Right hindlimb (tissue), 1 donor: ENCODE results near the gene KCP.
"Not testable (repeated sequence)": the region's sequence is repeated elsewhere in the genome, so short reads cannot be mapped to it uniquely, and the experiment has no call there.

Source experiments
- DNase-seq: peaks from one replicate; pipeline ENCODE4 v3.0.0-alpha.2; 2018

KCP gene

DNA sequence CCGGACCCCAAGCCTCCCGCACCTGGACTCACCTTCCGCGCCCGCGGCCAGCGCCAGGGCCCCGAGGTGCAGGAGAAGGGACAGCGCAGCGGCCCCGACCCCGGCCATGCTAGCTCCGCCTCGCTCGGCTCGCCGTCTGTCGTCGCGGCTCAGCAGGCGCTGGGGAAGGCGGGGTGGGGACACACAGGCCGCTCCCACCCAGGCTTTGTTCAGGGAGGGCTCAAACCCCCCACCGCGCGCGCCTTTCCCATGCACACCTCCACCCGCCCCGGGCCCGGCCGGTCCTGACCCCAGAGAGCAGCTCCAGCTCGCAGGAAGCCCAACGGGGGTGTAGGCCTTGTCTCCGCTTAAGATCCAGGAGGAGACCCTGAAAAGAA, at the start of gene KCP:
TSS of gene KCP (minus strand) at position 141 of the 377 bp plus-strand sequence. CDS start at position 108, 33 bp downstream.
- DNase-seq = no peak

DNA sequence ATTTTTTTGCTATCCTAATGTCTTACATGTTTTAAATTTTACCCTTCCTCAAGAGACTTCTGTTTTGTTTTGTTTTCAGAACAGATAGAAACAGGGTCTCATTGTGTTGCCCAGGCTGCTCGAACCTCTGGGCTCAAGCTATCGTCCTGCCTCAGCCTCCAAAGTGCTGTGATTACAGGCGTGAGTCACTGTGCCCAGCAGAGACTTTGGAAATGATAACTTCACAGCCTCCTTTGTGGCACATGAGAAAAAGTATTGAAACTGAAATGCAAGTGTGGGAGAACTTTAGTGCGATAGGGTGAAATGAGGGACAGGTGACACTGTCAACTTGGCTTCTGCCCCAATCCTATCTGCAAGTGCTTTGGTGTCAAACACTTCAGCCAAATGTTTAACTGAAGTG, 48.8 kb upstream of the KCP start:
- no peak for DNase-seq

DNA sequence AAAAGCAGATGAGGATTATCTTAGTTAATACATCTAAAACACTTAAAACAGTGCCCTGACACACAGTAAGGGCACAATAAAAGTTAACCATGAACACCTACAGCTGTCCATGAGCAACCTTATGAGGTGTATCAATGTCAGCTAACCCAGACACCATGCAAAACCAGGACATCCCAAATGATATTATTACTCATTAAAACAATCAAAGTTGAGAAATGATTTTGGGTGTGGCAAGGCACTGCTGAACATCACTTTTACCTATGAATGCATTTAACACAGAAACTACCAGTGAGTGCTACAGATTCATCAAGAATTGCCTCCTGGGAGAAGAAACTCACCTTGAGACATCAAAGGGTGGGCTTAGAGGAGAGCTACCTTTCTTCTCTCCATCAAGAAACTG, 45.5 kb upstream of the KCP start:
- DNase-seq = no peak

DNA sequence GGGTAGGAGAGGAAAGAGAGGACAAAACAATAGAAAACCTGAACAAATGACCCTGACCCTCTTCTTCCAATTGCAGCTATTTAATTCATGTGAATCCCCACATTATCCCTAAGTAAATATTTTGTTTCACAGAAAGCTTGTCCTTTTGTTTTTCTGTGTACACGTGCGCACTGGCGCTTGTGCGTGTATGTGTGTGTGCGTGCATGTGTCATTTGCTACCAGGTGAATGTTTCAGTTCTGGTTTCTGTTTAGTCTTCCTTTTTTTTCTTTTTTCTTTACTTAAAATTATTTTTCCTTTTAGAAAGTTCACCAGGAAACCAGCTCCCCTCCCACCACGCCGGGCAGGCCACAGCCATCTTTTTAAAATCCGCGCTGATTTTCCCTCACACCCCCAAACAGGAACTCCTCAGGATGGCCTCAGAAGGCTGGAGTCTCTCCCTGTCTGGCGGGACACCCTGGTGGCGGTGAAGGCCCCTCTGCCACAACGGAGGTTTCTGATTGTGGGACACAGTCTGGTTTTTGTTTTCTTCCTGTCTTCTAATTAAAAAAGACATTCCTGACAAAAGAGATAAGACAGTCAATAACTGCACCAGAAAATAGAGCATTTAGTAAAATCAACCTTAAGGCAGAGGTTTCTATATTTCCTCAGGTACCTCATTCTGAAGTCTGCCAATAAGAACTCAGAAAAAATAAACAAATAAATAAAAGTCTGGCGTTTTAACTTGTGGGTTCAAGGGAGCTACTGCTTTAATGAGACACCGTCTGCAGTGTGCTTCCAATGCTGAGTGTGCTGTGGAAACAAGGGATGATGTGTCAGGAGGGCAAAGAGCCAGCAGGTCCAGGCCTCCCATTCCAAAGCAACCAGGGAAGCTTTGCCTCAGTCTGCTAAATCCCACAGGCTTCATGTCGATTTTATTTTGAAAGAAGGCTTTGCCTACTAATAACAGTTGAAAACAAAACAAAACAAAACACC, 44.6 kb upstream of the KCP start:
- peak; percentile 32 for DNase-seq

DNA sequence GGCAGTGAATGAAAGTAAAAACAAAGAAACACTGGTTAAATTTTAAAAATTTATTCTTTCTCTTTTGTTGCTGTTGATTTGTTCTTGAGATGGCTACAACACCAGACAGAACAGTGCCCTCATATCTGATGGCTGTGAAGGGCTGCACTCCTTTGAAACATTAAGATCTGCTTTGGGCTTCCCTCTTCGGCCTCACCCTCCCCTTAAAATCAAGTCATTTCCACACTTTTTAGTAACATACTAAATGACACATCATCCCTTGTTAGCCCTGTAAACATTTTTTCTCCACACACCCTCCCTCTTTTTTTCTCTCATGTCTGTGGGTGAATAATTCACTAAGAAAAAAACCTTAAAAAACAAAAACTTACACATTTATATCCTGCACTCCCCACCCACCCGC, 43.6 kb upstream of the KCP start:
- no peak for DNase-seq

DNA sequence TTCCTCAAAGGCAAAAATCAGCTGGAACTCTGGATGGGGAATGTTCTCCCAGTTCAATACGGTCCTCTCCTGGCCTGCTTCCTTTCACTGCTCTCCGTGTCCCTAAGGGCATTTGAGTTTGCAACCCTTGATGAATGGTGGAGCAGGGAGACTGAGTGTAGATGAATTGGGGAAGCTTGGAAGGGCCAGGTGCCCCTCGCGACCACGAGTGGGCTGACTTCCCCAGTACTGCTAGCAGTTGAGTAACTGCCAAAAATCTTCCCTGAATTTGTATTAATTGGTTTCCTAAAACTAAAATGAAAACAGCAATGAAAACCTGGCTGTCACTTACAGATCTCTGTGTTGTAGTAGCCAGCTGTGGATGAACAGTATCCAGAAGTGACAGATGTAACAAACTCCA, 40.8 kb upstream of the KCP start:
- no peak for DNase-seq

DNA sequence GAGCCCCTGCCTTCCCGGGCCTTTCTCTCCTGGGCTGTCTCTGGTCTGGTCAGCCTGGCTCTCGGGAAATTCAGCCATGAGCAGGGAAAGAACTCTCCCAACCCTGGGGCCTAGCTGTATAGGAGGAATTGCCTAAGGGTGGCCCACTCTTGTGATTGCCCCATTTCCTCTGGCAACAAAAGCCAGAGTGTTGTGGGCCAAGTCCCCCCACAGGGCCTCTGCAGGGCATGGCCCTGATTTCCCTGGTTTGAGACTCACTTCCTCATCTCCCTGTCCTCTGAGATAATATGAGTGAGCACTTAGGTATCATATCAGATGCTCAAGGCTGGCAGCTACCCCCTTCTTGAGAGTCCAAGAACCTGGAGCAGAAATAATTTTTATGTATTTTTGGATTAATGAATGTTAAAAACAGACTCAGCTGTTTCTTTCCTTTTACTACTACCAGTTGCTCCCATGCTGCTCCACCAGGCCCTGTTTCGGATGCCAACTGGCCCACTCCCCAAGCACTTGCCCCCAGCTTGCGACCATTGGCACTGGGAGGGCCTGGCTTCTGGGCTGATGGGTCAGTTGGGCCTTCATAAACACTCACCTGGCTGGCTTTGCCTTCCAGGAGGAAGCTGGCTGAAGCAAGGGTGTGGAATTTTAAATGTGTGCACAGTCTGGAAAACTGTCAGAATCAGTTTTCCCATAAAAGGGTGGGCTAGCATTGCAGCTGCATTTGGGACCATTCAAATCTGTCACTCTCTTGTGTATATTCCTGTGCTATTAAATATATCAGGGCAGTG, 38.7 kb upstream of the KCP start:
- DNase-seq = no peak

DNA sequence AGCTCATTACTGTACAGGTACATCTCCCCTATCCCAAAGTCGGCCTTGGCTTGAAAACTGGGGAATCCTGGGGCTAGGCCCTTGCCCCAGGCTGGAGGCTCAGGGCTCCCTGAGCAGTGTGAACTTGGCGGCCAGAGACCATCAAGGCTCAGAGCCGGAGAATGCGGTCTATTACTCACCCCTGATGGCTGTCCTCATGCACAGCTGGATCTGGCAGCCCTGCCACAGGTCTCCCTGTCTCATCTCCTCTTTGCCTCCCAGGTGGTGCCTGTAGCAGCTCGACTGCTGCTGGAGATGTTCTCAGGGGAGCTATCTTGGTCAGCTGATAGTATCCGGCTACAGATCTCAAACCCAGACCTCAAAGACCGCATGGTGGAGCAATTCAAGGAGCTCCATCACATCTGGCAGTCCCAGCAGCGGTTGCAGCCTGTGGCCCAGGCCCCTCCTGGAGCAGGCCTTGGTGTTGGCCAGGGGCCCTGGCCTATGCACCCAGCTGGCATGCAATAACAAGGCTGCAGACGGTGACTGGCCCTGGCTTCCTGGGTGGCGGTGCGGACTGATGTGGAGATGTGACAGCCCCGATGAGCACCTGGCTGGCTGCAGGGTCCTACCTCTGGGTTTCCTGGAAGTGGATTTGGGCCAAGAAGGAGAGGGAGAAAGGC, 37.9 kb upstream of the KCP start:
- no peak for DNase-seq

DNA sequence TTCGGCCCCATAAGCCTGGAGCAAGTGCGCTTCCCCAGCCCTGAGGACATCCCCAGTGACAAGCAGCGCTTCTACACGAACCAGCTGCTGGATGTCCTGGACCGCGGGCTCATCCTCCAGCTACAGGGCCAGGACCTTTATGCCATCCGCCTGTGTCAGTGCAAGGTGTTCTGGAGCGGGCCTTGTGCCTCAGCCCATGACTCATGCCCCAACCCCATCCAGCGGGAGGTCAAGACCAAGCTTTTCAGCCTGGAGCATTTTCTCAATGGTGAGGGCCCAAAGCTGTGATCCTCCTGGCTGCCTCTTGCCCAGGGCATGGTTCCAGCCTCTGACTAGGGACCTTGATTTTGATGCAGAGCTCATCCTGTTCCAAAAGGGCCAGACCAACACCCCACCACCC, 37.3 kb upstream of the KCP start:
- no peak for DNase-seq

DNA sequence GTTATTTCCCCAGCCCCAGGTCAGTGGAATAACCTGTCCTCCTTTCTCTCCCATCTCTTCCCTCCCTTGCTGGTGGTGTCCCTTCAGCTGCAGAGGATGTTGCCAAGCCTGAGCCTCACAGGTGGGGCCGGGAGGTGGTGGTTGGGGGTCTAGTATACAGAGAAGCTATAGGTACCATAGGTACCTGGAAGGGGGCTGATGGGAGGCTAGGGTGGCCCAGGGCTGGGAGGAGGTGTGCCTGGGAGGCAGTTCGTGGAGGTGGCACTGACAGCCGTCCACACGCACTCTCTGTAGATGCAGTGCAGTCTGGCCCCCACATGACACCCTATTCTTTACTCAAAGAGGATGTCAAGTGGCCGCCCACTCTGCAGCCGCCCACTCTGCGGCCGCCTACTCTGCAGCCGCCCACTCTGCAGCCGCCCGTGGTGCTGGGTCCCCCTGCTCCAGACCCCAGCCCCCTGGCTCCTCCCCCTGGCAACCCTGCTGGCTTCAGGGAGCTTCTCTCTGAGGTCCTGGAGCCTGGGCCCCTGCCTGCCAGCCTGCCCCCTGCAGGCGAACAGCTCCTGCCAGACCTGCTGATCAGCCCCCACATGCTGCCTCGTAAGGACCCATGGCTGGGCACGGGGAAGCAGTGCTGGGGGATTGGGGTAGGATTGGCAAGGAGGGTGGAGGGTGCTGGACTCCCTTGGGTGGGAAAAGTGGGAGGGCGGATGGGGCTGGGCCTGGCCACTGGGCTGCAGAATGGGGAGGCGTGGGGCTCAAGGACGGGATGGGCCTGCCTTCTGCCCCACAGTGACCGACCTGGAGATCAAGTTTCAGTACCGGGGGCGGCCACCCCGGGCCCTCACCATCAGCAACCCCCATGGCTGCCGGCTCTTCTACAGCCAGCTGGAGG, 36.7 kb upstream of the KCP start:
- no peak for DNase-seq

DNA sequence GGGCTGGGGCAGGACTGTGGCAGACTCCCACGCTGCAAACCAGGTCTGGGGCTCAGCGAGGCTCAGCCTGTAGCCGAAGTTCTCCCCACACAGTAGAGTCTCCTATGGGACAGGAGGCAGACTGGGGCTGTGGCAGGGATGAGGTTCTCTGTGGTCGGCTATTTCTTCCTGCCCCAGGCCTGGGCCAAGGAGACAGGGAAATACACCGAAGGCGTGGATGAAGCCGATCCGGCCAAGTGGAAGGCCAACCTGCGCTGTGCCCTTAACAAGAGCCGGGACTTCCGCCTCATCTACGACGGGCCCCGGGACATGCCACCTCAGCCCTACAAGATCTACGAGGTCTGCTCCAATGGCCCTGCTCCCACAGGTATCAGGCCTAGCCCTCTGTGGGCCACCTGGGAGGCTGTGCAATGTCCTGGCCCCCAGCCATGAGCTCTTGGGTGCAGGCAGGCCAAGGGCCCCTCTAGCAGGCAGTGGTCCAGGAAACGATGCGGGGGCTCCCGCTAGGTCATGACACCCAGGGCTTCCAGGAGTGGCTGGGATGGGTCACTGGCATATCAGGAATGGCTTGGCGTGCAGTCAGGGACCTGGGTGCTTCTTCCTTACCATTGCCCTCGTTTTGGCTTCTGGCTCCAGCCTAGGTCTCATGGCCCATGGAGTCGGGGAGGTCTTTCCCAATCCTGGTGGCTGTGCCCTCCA, 35.3 kb upstream of the KCP start:
- DNase-seq = no peak

DNA sequence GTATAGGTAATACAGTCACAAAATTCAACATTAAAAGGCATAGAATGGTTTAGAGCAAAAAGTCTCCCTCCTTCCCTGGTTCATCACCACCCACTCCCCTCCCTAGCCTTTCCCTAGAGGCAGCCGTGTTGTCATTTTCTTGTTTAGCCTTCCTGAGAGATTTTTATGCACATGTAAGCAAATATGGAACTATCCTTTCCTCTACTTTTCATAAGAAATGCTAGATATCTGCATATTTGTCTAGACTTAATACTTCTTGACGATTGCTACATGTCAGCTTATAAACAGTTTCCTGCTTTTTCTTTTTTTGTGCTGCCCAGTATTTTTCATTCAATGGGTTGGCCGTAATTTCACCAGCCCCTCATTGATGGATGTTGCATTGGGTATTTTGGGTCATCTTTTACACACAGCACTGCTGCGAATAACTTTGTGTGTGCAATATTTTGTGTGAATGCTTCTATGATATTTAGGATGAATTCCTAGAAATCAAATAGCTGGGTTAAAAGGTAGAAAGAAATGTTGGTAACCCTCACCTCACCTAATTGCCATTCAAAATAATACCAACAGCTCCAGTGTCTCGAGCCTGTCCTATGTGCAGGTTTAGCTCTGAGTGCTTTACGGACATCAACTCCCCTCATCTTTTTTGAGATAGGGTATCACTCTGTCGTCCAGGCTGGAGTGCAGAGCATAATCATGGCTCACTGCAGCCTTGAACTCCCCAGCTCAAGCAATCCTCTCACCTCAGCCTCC, 34.2 kb upstream of the KCP start:
- DNase-seq = no peak

DNA sequence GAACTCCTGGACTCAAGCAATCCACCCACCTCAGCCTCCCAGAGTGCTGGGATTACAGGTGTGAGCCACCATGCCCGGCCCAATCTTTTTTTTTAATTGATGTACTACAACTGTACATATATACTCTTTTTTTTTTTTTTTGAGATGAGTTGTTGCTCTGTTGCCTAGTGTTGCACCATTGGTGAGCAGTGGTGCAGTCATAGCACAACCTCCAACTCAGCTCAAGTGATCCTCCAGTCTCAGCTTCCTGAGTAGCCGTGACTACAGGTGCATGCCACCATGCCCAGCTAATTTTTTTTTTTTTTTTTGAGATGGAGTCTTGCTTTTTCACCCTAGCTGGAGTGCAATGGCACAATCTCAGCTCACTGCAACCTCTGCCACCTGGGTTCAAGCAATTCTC, 32.7 kb upstream of the KCP start:
- not testable (repeated sequence) for DNase-seq

DNA sequence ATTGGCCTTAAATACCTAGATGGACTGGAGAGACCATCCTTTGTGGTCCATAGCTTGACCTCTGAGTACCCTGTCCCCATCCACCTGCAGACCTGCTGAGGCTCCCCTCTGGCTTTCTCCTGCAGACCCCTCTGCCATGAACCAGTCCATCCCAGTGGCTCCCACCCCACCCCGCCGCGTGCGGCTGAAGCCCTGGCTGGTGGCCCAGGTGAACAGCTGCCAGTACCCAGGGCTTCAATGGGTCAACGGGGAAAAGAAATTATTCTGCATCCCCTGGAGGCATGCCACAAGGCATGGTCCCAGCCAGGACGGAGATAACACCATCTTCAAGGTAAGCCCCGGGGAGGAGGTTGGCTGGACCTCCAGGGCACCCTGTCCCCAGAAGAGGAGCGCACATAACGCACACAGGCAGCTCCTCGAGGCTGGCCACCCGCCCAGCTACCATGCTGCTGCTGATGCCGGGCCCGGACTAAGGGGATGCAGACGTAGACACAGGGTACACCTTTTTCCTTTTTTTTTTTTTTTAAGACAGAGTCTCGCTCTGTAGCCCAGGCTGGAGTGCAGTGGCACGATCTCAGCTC, 31.5 kb upstream of the KCP start:
- no peak for DNase-seq

DNA sequence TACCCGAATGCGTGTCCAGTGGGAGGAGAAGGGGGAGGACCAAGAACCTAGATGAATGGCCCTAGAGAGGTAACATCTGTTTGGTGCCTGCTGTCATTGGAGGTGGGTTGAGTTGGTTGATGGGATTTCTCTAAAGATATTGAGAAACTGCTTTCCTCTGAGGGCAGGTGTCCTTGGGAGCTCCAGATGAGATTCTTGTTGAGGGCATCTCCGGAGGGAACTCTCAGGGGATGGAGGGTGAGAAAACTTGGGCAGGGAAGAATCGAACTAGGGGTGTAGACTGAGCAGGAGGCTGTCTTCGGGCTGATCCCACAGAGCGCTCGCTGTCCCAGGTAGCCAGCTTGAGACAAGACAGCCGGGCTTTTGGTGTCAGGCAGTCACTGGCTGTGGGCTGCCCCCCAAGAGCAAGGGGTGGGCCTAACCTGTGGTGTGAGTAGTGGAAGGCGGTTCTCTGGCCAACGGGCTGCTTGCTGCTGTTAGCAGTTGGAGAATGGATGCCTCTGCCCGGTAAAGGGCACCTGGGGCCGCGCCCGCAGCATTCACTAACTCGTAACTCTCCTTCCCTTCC, 30.9 kb upstream of the KCP start:
- DNase-seq = no peak

DNA sequence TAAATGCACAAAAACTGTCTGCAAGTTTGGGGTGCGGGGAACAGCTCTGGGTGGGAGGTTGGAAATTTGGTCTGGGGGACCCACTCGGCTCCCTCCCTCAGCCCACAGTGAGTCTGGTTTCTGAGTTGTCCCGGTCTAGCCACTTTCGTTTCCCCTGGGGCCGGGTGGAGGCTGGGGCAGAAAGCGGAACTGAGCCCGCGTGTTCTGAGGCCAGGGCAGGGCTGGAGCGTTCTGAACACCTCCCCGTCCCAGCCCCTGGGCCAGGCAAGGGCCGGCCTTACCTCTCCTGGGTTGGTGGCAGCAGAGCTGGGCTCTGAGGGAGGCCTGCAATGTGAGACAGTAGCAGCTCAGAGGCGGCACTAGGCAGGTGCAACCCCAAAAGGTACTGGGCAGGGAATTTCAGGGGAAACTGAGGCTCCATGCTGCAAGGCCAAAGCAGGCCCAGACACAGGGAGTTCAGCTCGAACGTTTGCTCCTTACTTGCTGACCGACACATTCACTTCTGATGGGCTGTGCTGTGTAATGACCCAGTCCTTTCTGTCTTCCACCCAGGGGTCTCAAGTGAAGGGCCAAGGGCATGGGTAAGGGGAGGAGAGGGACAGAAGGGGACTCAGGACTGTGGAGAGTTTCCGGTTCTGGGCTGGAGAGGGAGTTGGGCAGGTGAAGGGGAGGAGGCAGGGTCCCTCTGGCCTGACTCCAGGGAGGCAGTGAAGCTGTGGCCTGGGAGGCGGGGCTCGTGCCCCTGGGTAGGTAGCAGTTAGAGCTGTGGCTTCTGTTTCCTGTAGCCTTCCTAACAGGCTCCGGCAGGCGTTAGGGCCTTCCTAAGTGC, 30.2 kb upstream of the KCP start:
- DNase-seq = no peak

DNA sequence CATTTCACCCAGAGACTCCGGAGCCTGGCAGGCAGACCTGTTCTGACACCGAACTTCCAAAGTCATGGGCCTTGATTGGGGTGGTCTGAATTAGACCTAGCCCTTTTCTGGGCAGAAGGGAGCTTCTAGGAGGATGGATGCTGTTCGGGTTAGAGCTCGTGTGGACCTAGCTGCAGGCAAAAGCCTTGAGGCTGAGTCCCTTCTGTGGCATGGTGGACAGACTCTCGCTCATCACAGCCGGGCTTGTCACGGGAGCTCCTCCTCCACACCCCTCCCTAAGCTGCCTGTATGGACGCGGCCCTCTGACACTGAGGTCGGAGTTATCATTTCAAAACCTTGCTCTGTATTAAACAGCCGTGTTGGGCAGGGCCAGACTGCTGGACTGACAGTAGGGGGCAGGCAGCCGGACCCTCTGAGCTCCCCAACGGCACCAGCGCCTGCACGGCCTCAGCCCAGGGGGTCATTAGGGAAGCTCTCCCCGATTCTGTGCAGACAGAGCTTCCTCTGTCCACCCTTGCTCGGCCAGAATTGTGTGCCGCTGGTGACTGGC, 29.4 kb upstream of the KCP start:
- no peak for DNase-seq

DNA sequence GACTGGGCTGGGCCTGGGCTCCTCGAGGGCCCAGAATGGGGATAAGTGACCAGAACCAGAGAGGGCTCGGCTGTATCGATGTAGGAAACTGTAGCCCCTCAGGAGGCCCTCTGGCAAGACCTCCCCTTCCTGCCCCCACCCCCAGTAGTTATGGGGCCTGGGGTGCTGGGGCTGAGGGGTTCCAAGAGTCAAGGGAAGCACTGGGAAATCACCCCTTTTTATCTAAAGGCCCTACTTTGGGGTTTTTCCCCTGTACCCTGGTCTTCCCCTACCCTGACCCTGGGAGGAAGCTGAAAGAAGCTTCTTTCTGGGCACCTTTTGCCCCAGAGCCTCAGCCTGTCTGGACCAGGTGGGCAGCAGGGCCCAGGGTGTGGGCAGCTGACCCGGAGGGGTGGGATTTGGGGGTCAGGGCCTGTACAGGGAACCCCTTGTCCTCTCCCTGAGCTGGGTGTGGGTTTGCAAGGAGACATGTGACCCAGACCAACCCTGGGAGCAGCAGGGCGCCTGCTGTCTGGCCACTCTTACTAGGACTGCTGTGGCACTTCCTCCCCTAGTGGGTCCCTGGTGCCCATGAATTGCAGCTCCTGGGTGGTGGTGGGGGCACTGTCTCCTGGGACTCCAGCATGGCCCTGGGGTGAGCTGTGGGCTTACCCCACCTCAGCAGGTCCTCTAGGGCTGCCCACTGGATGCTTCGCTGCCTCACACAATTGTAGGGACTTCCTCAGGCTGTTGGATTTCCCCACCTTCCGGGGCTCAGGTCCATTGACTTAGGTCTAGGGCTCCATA, 28.8 kb upstream of the KCP start:
- DNase-seq = no peak
